ENCODE data around the gene SLC6A3. TPM values are rescaled to one million over a fixed set of nuclear protein-coding genes. Genes with fewer than 3 reads are reported as not detected.

Gene SLC6A3
- total RNA-seq, 4 donors from 2014 or later: 0.20 to 0.90 TPM; not detected in 2

DNA sequence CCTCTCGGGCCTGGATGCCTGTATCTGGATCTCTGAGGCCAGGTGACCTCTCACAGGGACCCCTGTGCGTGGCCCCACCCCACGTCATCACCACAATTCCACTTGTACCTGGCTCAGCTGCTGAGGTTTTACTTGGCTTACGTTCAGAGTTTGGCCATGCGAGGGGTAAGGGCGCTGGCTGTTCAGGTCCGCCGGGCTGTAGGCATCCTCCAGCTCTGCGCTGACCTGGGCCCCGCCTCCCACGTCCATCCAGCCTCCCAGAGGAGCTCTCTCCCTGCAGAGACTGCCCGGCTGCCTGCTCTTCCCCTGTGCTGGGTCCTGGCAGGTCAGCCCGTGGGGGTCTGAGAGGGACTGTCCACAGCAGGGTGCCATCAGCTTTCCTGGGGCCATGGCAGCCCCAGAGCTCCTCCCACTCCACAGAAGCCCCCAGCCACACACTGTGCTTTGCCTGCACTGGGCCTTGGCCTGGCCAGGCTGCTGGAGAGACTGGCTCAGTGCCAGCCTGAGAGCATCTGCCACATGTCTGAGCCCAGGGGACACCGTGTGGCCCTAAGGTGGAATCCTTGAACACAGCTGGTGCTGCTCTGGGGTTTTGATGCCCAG lies 43.6 kb downstream of the SLC6A3 start:
- WGBS, 2 donors: 65 to 66% methylated on average over 11 to 12 of the region's 14 CpGs
- DNase-seq (ENCODE audit: low spot score in 2 of 2): no peak
- TF ChIP-seq EP300 (IDR thresholded peaks at IDR 0.05) (no peak), POLR2A (IDR thresholded peaks at IDR 0.05) (no peak)
- TF ChIP-seq, protein P1, sequence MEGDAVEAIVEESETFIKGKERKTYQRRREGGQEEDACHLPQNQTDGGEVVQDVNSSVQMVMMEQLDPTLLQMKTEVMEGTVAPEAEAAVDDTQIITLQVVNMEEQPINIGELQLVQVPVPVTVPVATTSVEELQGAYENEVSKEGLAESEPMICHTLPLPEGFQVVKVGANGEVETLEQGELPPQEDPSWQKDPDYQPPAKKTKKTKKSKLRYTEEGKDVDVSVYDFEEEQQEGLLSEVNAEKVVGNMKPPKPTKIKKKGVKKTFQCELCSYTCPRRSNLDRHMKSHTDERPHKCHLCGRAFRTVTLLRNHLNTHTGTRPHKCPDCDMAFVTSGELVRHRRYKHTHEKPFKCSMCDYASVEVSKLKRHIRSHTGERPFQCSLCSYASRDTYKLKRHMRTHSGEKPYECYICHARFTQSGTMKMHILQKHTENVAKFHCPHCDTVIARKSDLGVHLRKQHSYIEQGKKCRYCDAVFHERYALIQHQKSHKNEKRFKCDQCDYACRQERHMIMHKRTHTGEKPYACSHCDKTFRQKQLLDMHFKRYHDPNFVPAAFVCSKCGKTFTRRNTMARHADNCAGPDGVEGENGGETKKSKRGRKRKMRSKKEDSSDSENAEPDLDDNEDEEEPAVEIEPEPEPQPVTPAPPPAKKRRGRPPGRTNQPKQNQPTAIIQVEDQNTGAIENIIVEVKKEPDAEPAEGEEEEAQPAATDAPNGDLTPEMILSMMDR (IDR thresholded peaks at IDR 0.05): no peak
- Histone ChIP-seq H3K4me1 (no peaks in the 10 kb centered on the region), H3K9me3 (peaks cover 0 to 22% (median 0%) of the 10 kb centered on the region in 4 donors), H3K36me3 (no peaks in the 10 kb centered on the region), H3K27ac (no peak overlapping the region), H3K27me3 (no peaks in the 10 kb centered on the region), H3K4me3 (no peak overlapping the region)

GRCh38 chr5:1400936-1401335 lies 44.3 kb downstream of the SLC6A3 start:
- Histone ChIP-seq H3K36me3 (no peaks in the 10 kb centered on the region), H3K4me3 (no peak overlapping the region), H3K27me3 (peaks cover 0 to under 1% of the 10 kb centered on the region in 2 donors), H3K27ac (no peak overlapping the region), H3K9me3 (peaks cover 0 to 22% (median 0%) of the 10 kb centered on the region in 4 donors), H3K4me1 (no peaks in the 10 kb centered on the region)
- TF ChIP-seq POLR2A (IDR thresholded peaks at IDR 0.05) (no peak), EP300 (IDR thresholded peaks at IDR 0.05) (no peak)
- TF ChIP-seq, protein P1 (IDR thresholded peaks at IDR 0.05): no peak
- no peak for DNase-seq (ENCODE audit: low spot score in 2 of 2)
- 82 to 90% methylated on average over 11 to 12 of the region's 12 CpGs for WGBS, 2 donors

- TF ChIP-seq, protein P1 (IDR thresholded peaks at IDR 0.05): no peak
- TF ChIP-seq POLR2A (IDR thresholded peaks at IDR 0.05) (no peak), EP300 (IDR thresholded peaks at IDR 0.05) (no peak)
- no peaks in the 10 kb centered on the region for H3K36me3 ChIP-seq
- H3K27me3 ChIP-seq: peaks cover 0 to 7% of the 10 kb centered on the region in 2 donors
- no peak for DNase-seq (ENCODE audit: low spot score in 2 of 2)
- H3K27ac ChIP-seq: no peak overlapping the region
- no peak overlapping the region for H3K4me3 ChIP-seq
- no peaks in the 10 kb centered on the region for H3K4me1 ChIP-seq
- peaks cover 0 to 22% (median 0%) of the 10 kb centered on the region in 4 donors for H3K9me3 ChIP-seq
- WGBS, 2 donors: 81 to 90% methylated on average over 13 to 14 of the region's 17 CpGs
Observed at GRCh38 chr5:1400211-1400855, 44.9 kb downstream of the SLC6A3 start.

- 74 to 77% methylated on average over 6 to 8 of the region's 11 CpGs for whole genome bisulfite sequencing, 2 donors
- peaks cover 0 to 11% of the 10 kb centered on the region in 2 donors for H3K27me3 ChIP-seq
- no peak overlapping the region for H3K4me3 ChIP-seq
- no peak for DNase-seq (ENCODE audit: low spot score in 2 of 2)
- TF ChIP-seq POLR2A (IDR thresholded peaks at IDR 0.05) (no peak), EP300 (IDR thresholded peaks at IDR 0.05) (no peak)
- TF ChIP-seq, protein P1 (IDR thresholded peaks at IDR 0.05): no peak
- peaks cover 0 to 22% (median 0%) of the 10 kb centered on the region in 4 donors for H3K9me3 ChIP-seq
- no peak overlapping the region for H3K27ac ChIP-seq
- no peaks in the 10 kb centered on the region for H3K36me3 ChIP-seq
- H3K4me1 ChIP-seq: no peaks in the 10 kb centered on the region
Observed at GRCh38 chr5:1399737-1400136, 45.5 kb downstream of the SLC6A3 start.

DNA sequence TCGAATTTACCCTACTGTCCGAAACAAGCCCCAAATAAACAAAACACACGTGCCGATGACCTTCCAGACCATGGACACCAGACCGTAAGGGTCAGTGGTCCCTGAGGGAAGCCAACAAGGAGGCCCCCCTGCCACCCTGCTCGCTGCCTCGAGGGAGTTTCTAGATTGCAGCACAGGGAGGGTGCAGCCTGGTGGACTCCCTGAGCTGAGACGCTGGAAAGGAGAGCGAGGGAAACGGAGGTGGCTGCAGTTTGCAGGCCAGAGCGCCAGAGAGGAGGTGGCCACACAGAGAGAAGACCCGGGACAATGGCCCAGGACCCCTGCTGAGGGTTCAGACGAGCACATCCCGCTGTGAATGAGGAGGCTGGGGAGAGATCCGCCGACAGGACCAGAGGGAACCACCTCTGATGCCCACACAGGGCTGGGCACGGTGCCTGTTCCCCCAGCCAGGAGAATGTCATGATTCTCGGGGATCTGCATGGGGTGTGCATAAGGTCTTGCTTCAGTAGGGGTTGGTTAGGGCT lies 48.9 kb downstream of the SLC6A3 start:
- no peak for TF ChIP-seq POLR2A (IDR thresholded peaks at IDR 0.05)
- TF ChIP-seq EP300 (IDR thresholded peaks at IDR 0.05): no peak
- TF ChIP-seq, protein P1 (IDR thresholded peaks at IDR 0.05): no peak
- no peaks in the 10 kb centered on the region for H3K4me1 ChIP-seq
- no peak for DNase-seq (ENCODE audit: low spot score in 2 of 2)
- no peak overlapping the region for H3K4me3 ChIP-seq
- WGBS, 2 donors: 56 to 58% methylated on average over 18 of the region's 18 CpGs
- peaks cover 0 to 33% of the 10 kb centered on the region in 2 donors for H3K27me3 ChIP-seq
- H3K36me3 ChIP-seq: no peaks in the 10 kb centered on the region
- H3K27ac ChIP-seq: no peak overlapping the region
- H3K9me3 ChIP-seq: peaks cover 0 to 22% (median 0%) of the 10 kb centered on the region in 4 donors

All from tibial nerve (tissue), 4 donors.